Suppressor macrophage (primary cell): ENCODE results near the gene NTRK3.
A peak's percentile ranks its signal among the peaks of the same experiment; 100 is the strongest.

Source experiments
- DNase-seq, 4 experiments: peaks; one replicate each; pipeline ENCODE4 v3.0.0-alpha.2; 2020 to 2022

The NTRK3 gene

GRCh38 chr15:87938031-87938430 lies 318.5 kb downstream of the NTRK3 start:
- no peak for DNase-seq

DNA sequence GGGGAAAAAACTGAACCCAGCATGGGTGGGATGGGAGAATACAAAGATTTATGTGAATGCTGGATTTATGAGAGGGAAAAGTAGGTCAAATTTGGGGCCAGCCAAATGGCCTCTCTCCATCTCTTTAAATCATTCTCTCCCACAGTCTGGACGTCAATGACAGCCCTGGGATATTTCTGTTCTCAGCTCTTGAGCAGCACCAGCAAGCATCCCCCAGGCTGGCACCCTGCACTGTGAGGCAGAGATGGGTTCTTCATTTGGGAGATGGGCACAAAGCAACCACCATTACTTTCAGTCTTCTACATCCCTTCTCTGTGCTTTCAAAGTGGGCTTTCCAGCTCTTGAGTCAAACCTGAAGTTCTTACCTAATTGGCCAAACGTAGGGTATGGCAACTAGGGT lies 321.0 kb downstream of the NTRK3 start:
- no peak for DNase-seq

DNA sequence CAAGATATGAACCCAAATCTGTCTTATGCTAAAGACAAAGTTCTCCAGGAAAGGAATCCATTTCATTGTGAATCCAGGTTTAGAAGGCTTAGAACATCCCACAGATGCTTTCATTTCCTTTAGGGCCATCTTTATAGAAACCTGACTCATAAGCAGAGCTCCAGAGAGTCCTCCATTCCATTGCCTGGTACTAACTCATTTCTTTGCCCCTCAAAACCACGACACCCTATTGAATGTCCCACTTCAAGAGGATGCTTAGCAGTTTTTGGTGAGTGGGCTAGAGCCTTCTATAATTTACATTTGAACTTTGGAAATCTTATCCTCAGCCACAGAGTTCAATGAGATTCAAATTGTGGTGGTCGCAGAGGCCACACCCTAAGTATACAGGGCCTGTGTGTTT lies 325.0 kb downstream of the NTRK3 start:
- no peak for DNase-seq

DNA sequence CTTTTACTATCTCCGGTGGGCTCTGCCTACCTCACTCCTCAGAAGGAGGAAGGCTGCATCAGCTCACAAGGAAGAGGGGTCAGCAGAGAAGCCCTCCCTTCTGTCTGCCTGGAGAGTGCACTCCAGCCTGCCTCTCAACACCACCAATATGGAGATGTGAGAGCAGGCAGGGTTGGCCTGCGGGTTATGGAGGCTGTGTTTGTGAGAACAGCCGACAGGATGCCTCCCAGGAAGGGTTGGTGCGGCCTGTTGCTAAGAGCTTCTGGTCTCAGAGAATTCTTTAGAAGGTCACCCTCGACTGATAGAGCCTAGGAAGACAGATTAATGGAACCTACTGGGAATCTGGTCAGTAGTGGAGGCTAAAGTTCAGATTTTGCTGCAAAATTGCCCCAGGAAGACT lies 326.1 kb downstream of the NTRK3 start:
- DNase-seq, result no peak

DNA sequence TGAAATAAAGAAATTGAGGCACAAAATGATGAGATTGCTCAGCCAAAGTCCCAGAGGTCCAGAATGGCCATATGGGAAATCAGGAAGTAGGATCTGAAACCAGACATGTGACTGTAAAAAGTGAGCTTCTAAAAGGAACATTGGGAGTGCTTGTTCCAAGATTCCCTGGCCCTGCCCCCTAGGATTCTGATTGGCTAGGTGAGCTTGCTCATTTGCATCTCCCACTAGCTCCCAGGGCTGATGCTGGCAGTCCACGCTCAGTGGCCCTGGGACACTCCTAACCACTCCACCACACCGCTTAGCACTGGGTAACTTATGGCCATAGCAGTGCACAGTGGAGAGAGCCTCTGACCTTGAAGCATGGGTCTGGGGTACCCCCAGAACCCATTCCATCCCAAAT lies 326.7 kb downstream of the NTRK3 start:
- no peak for DNase-seq

GRCh38 chr15:87924433-87924832 lies 332.1 kb downstream of the NTRK3 start:
- DNase-seq, result no peak

- no peak for DNase-seq
Measured at GRCh38 chr15:87919064-87919463, 337.5 kb downstream of the NTRK3 start.

GRCh38 chr15:87917480-87917879 lies 339.1 kb downstream of the NTRK3 start:
- DNase-seq, result no peak

- peak in 3 of 4 experiments; percentile 11 to 39 (median 21) for DNase-seq
Measured at GRCh38 chr15:87916208-87916607, 340.3 kb downstream of the NTRK3 start.

DNA sequence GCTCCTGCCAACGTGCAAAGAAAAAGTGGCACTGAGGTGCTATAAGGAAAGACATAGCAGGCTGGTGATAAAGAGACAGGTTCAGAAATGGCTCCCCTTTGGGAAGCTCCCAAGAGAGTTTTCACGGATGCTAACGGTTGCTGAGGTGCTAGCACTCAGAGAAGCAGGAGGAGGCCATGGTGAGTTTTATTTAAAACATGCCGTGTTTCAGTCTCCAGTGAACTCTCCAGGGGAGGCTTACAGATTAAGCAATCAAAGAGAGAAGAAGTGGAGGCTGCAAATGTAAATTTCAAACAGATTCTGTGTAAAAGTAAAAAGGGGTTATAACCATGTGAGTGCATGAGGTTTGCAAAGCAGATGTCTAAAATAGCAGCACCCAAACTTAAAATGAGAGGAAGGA lies 346.2 kb downstream of the NTRK3 start:
- no peak for DNase-seq

GRCh38 chr15:87907676-87908446 lies 348.7 kb downstream of the NTRK3 start:
- no peak for DNase-seq

- DNase-seq, result no peak
Measured at GRCh38 chr15:87906444-87906843, 350.1 kb downstream of the NTRK3 start.

GRCh38 chr15:87902772-87903426 lies 353.6 kb downstream of the NTRK3 start:
- peak; percentile 67 to 86 (median 80) for DNase-seq

GRCh38 chr15:87901926-87902690 lies 354.4 kb downstream of the NTRK3 start:
- DNase-seq, result peak in 2 of 4 experiments; percentile 42 to 45

GRCh38 chr15:87901008-87901407 lies 355.5 kb downstream of the NTRK3 start:
- DNase-seq, result no peak

GRCh38 chr15:87896936-87897335 lies 359.6 kb downstream of the NTRK3 start:
- no peak for DNase-seq

DNA sequence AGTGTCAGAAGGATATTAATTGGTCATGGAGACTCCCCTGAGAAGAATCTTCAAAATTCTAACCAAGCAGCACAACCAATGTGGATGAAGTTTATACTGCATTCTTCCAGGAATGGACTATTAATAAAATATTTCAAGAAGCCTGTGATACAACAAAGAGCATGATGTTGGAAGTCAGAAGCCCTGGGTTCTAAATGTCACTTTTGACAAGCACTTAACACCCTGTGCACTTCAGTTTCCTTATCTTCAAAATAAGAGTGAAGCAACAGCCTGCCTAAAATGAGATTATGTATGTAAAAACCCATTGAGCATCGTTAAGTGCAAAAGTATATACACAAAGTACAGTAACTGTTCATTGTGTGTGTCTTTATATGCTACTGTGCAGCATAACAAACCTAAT lies 369.4 kb downstream of the NTRK3 start:
- DNase-seq, result no peak

DNA sequence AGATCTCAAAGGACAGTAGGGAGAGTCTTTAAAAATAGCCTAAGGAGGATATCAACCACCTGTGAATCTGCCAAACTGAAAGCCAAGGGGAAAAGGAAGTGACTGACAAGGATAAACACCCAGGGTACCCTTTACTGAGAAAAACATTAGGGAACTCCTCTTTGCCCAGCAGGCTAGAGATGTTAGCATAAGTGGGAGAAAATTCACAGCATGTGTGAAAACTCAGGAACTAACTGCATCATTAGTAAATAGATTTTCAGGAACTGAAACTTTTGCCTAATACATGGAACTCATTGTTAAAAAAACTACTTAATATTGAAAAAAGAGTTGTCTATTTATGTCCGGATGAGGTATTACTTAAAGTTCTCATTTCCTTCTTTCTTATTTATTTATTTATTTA lies 375.5 kb downstream of the NTRK3 start:
- peak; percentile 42 to 88 (median 68) for DNase-seq

- DNase-seq, result no peak
Measured at GRCh38 chr15:87877822-87878542, 378.6 kb downstream of the NTRK3 start.

DNA sequence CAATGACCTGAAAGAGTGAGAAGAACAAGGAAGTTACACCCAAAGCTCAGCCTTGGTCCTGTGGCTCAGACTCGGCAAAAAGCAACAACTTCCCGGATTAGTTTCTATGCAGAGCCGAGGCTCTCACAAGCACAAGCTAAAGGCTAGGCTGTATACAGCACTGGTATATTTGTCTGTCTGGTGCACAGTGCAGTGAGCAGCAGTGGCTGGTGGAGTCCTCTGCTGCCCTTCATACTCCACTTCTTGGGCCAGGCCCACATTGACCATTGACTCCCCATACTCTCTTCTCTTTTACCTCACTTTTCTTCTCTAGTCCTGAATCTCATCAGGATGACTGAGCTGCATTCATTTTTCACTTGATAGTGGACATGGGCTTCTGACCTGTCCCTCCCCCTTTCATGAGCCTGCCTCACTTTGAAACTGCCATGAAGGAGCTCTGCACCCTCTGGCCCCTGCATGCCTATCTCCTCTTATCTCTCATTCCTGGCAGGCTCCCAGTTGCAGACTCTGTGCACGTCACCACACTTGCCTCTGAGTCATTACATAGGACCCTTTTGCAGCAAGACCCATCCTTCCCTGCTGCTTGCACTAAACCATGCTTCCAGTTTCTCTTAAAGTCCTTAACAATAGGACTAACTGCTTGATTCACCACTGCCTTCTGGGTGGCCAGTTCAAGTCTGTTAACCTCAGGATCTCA lies 379.3 kb downstream of the NTRK3 start:
- DNase-seq, result peak; percentile 18 to 44 (median 20)

DNA sequence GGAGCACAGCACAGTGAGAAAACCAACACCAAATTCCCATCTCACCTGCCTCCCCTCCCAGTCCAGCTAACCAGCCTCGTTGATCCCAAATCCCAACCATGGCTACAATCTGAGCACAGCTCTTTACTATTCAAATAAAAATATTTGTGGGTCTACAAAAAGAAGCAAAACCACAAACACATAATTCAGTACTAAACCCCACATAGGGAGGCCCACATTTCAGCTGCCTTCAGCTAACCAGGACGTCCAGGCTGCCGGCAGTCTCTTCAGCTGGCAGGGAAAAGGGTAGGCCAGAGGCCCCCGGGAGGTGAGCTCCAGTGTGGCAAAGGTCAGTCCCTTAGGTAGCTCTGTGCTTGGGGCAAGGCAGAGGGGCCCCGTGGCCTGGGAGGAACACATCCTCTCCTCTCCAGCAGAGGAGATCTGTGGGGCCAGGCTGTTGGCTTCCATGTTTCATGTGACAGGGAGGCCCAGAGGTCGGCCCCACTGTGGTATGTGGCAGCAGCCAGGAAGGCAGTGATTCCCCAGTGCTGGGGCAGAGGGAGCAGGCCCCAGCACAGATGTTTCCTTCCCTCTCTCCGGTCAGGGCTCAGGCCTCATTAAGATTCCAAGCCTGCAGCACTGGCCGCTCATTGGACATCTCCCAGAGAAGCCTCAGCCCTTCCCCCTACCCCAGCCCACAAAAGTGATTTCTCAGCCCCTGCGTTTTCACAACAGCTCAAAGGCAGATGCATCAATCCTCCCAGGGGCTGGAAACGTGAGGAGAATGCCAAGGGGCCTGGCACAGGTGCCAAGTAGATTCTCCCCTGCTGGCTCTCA lies 381.4 kb downstream of the NTRK3 start:
- DNase-seq, result peak in 1 of 4 experiments; percentile 15
